Hepatocyte (in vitro differentiated cells): Measurements from ENCODE around the gene IMMP2L. TPM values are rescaled to one million over a fixed set of nuclear protein-coding genes. Genes with fewer than 3 reads are reported as not detected.

Experiments
- DNase-seq: peaks from one replicate; pipeline ENCODE4 v3.0.0-alpha.2; 2016; ENCODE audit warnings: low spot score
- H2AFZ ChIP-seq: fragments of 200-600 bp; sonication (generic); 2 replicates; pipeline ENCODE4 v1.6.0; 2016; ENCODE audit warnings: antibody characterized with exemption, mild to moderate bottlenecking
- H3K27ac ChIP-seq: fragments of 200-600 bp; sonication (generic); 2 replicates; pipeline ENCODE4 v1.5.1; 2016; ENCODE audit warnings: mild to moderate bottlenecking
- H3K27me3 ChIP-seq: fragments of 200-600 bp; sonication (generic); 2 replicates; pipeline ENCODE4 v1.6.1; 2016
- H3K36me3 ChIP-seq: fragments of 200-600 bp; sonication (generic); replicated peaks from 2 replicates; pipeline ENCODE4 v1.5.1; 2016; ENCODE audit warnings: low read depth; ENCODE audit not compliant: insufficient read depth
- H3K4me1 ChIP-seq: fragments of 200-600 bp; sonication (generic); 2 replicates; pipeline ENCODE4 v1.5.1; 2016; ENCODE audit warnings: mild to moderate bottlenecking, moderate library complexity; ENCODE audit not compliant: insufficient read depth
- H3K4me2 ChIP-seq: fragments of 200-600 bp; sonication (generic); 2 replicates; pipeline ENCODE4 v1.6.0; 2016
- H3K4me3 ChIP-seq: fragments of 200-600 bp; sonication (generic); 2 replicates; pipeline ENCODE4 v1.5.1; 2016; ENCODE audit warnings: mild to moderate bottlenecking
- H3K79me2 ChIP-seq: fragments of 200-600 bp; sonication (generic); 2 replicates; pipeline ENCODE4 v1.6.0; 2017; ENCODE audit warnings: mild to moderate bottlenecking
- H3K9me2 ChIP-seq: fragments of 200-600 bp; sonication (generic); replicated peaks from 2 replicates; pipeline ENCODE4 v1.6.0; 2017; ENCODE audit warnings: mild to moderate bottlenecking; ENCODE audit not compliant: insufficient read depth
- H3K9me3 ChIP-seq: fragments of 200-600 bp; sonication (generic); 2 replicates; pipeline ENCODE4 v1.5.1; 2016; ENCODE audit warnings: low read depth, mild to moderate bottlenecking
- H4K20me1 ChIP-seq: fragments of 200-600 bp; sonication (generic); 2 replicates; pipeline ENCODE4 v1.6.0; 2016; ENCODE audit warnings: mild to moderate bottlenecking; ENCODE audit not compliant: insufficient read depth, poor library complexity, severe bottlenecking
- CTCF ChIP-seq: fragments of 200-600 bp; sonication (generic); IDR thresholded peaks from 2 replicates; pipeline ENCODE4 v1.5.1; 2016; ENCODE audit warnings: antibody characterized with exemption, mild to moderate bottlenecking; ENCODE audit not compliant: poor library complexity
- EZH2 ChIP-seq: fragments of 200-600 bp; sonication (generic); IDR thresholded peaks from 2 replicates; pipeline ENCODE4 v1.6.1; 2016; ENCODE audit warnings: antibody characterized with exemption, mild to moderate bottlenecking, borderline replicate concordance
- EZH2phosphoT487 ChIP-seq: fragments of 200-600 bp; sonication (generic); IDR thresholded peaks from one replicate; pipeline ENCODE4 v1.6.1; 2018; ENCODE audit warnings: antibody characterized with exemption, mild to moderate bottlenecking, low read depth, moderate library complexity; ENCODE audit not compliant: unreplicated experiment, severe bottlenecking
- WGBS: methylation state at CpG from one replicate; pipeline ENCODE4 v1.1.6; 2016; ENCODE audit warnings: low lambda C conversion rate; ENCODE audit errors: missing lambda C conversion rate; 5-methylcytosine and 5-hydroxymethylcytosine counted together
- polyA plus RNA-seq: library from polyadenylated mRNA; unstranded; fragments of >200 nt; fragmentation: Nextera tagmentation; extraction: Ambion mirVana; gene quantifications from 2 replicates; pipeline ENCODE4 v1.2.1, GENCODE V29; 2016
- total RNA-seq: library from RNA; depleted of rRNA; stranded (reverse); fragments of >200 nt; gene quantifications from 2 replicates; pipeline ENCODE4 v1.2.3, GENCODE V29; 2014

The IMMP2L gene
- total and polyA plus RNA-seq, 2 experiments from 2014 or later: 13.3 to 17.6 TPM

- 76% methylated on average over 6 of the region's 6 CpGs for WGBS
- Histone ChIP-seq H3K4me3 (no peak overlapping the region), H3K27me3 (no peaks in the 10 kb centered on the region), H3K9me2 (no peaks in the 10 kb centered on the region), H4K20me1 (no peaks in the 10 kb centered on the region), H3K27ac (no peak overlapping the region), H2AFZ (no peak overlapping the region), H3K4me2 (no peak overlapping the region), H3K36me3 (no peaks in the 10 kb centered on the region), H3K9me3 (no peaks in the 10 kb centered on the region), H3K4me1 (no peaks in the 10 kb centered on the region), H3K79me2 (no peaks in the 10 kb centered on the region)
- no peak for TF ChIP-seq CTCF
- no peak for TF ChIP-seq EZH2phosphoT487
- no peak for TF ChIP-seq EZH2
- no peak for DNase-seq
Observed at GRCh38 chr7:110964775-110965174, 597.5 kb downstream of the IMMP2L start.

- H3K27ac ChIP-seq: no peak overlapping the region
- H3K4me1 ChIP-seq: no peaks in the 10 kb centered on the region
- no peaks in the 10 kb centered on the region for H3K36me3 ChIP-seq
- H3K4me3 ChIP-seq: no peak overlapping the region
- no peaks in the 10 kb centered on the region for H3K79me2 ChIP-seq
- H2AFZ ChIP-seq: no peak overlapping the region
- no peak for DNase-seq
- no peaks in the 10 kb centered on the region for H4K20me1 ChIP-seq
- WGBS: 52% methylated on average over 3 of the region's 3 CpGs
- TF ChIP-seq EZH2phosphoT487 (no peak), EZH2 (no peak), CTCF (no peak)
- H3K27me3 ChIP-seq: no peaks in the 10 kb centered on the region
- H3K4me2 ChIP-seq: no peak overlapping the region
- H3K9me3 ChIP-seq: no peaks in the 10 kb centered on the region
- no peaks in the 10 kb centered on the region for H3K9me2 ChIP-seq
Observed at GRCh38 chr7:110962826-110963225, 599.5 kb downstream of the IMMP2L start.

- Histone ChIP-seq H3K27me3 (no peaks in the 10 kb centered on the region), H3K79me2 (no peaks in the 10 kb centered on the region), H4K20me1 (no peaks in the 10 kb centered on the region), H3K36me3 (no peaks in the 10 kb centered on the region), H3K27ac (no peak overlapping the region), H3K4me2 (no peak overlapping the region), H3K9me2 (no peaks in the 10 kb centered on the region), H3K4me3 (no peak overlapping the region), H2AFZ (no peak overlapping the region), H3K4me1 (no peaks in the 10 kb centered on the region), H3K9me3 (no peaks in the 10 kb centered on the region)
- TF ChIP-seq EZH2 (no peak), CTCF (no peak), EZH2phosphoT487 (no peak)
- no peak for DNase-seq
- WGBS: 51% methylated on average over 2 of the region's 2 CpGs
Observed at GRCh38 chr7:110962374-110962773, 599.9 kb downstream of the IMMP2L start.

GRCh38 chr7:110960811-110961210, 601.5 kb downstream of the IMMP2L start:
- Histone ChIP-seq H3K4me2 (no peak overlapping the region), H3K79me2 (no peaks in the 10 kb centered on the region), H3K9me2 (no peaks in the 10 kb centered on the region), H3K27ac (no peak overlapping the region), H3K4me1 (no peaks in the 10 kb centered on the region), H4K20me1 (no peaks in the 10 kb centered on the region), H2AFZ (no peak overlapping the region), H3K36me3 (no peaks in the 10 kb centered on the region), H3K9me3 (no peaks in the 10 kb centered on the region), H3K27me3 (no peaks in the 10 kb centered on the region), H3K4me3 (no peak overlapping the region)
- DNase-seq: no peak
- TF ChIP-seq EZH2phosphoT487 (no peak), EZH2 (no peak), CTCF (no peak)
